Measurements from ENCODE around the gene RCVRN. TPM values are rescaled to one million over a fixed set of nuclear protein-coding genes. Genes with fewer than 3 reads are reported as not detected.

The RCVRN gene
- total RNA-seq, 1 donor from 2014 or later = not detected

GRCh38 chr17:9895923-9896322, 9.1 kb downstream of the RCVRN start:
- no peak overlapping the region for H3K27ac Mint-ChIP-seq (ENCODE audit: unreplicated experiment)
- TF ChIP-seq CTCF (IDR thresholded peaks at IDR 0.05; ENCODE audit: partially characterized antibody, unreplicated experiment) = no peak
- no peaks in the 10 kb centered on the region for H3K36me3 Mint-ChIP-seq (ENCODE audit: unreplicated experiment)

GRCh38 chr17:9894231-9894630, 10.8 kb downstream of the RCVRN start:
- no peak for DNase-seq
- TF ChIP-seq CTCF (IDR thresholded peaks at IDR 0.05; ENCODE audit: partially characterized antibody, unreplicated experiment) = no peak
- Mint-ChIP-seq H3K9me3 (ENCODE audit: unreplicated experiment) (peaks cover 12% of the 10 kb centered on the region), H3K4me3 (ENCODE audit: unreplicated experiment) (no peak overlapping the region), H3K4me1 (ENCODE audit: low read depth, unreplicated experiment) (no peaks in the 10 kb centered on the region), H3K36me3 (ENCODE audit: unreplicated experiment) (no peaks in the 10 kb centered on the region), H3K27me3 (ENCODE audit: unreplicated experiment) (peaks cover 3% of the 10 kb centered on the region), H3K27ac (ENCODE audit: unreplicated experiment) (no peak overlapping the region)

More at GRCh38 chr17:9895923-9896322, 9.1 kb downstream of the RCVRN start:
- Mint-ChIP-seq H3K4me3 (ENCODE audit: unreplicated experiment) (no peak overlapping the region), H3K4me1 (ENCODE audit: low read depth, unreplicated experiment) (no peaks in the 10 kb centered on the region), H3K27me3 (ENCODE audit: unreplicated experiment) (no peaks in the 10 kb centered on the region), H3K9me3 (ENCODE audit: unreplicated experiment) (peaks cover 7% of the 10 kb centered on the region)
- no peak for DNase-seq

GRCh38 chr17:9893411-9894012, 11.6 kb downstream of the RCVRN start:
- Mint-ChIP-seq H3K27ac (ENCODE audit: unreplicated experiment) (no peak overlapping the region), H3K36me3 (ENCODE audit: unreplicated experiment) (no peaks in the 10 kb centered on the region), H3K4me3 (ENCODE audit: unreplicated experiment) (no peak overlapping the region), H3K9me3 (ENCODE audit: unreplicated experiment) (peaks cover 12% of the 10 kb centered on the region), H3K4me1 (ENCODE audit: low read depth, unreplicated experiment) (no peaks in the 10 kb centered on the region), H3K27me3 (ENCODE audit: unreplicated experiment) (peaks cover 3% of the 10 kb centered on the region)
- DNase-seq = no peak
- TF ChIP-seq CTCF (IDR thresholded peaks at IDR 0.05; ENCODE audit: partially characterized antibody, unreplicated experiment) = no peak

- Mint-ChIP-seq H3K27me3 (ENCODE audit: unreplicated experiment) (peaks cover 3% of the 10 kb centered on the region), H3K4me3 (ENCODE audit: unreplicated experiment) (no peak overlapping the region), H3K36me3 (ENCODE audit: unreplicated experiment) (no peaks in the 10 kb centered on the region), H3K4me1 (ENCODE audit: low read depth, unreplicated experiment) (no peaks in the 10 kb centered on the region), H3K9me3 (ENCODE audit: unreplicated experiment) (peaks cover 14% of the 10 kb centered on the region), H3K27ac (ENCODE audit: unreplicated experiment) (no peak overlapping the region)
- peak; percentile 69 for TF ChIP-seq CTCF (IDR thresholded peaks at IDR 0.05; ENCODE audit: partially characterized antibody, unreplicated experiment)
- peak; percentile 53 for DNase-seq
Observed at GRCh38 chr17:9890124-9890523, 14.9 kb downstream of the RCVRN start.

GRCh38 chr17:9887508-9887907, 17.6 kb downstream of the RCVRN start:
- TF ChIP-seq CTCF (IDR thresholded peaks at IDR 0.05; ENCODE audit: partially characterized antibody, unreplicated experiment) = no peak
- H3K27me3 Mint-ChIP-seq (ENCODE audit: unreplicated experiment) = peaks cover 3% of the 10 kb centered on the region
- no peak overlapping the region for H3K4me3 Mint-ChIP-seq (ENCODE audit: unreplicated experiment)
- peaks cover 14% of the 10 kb centered on the region for H3K9me3 Mint-ChIP-seq (ENCODE audit: unreplicated experiment)
- H3K4me1 Mint-ChIP-seq (ENCODE audit: low read depth, unreplicated experiment) = no peaks in the 10 kb centered on the region
- no peak for DNase-seq
- peaks cover 4% of the 10 kb centered on the region for H3K36me3 Mint-ChIP-seq (ENCODE audit: unreplicated experiment)
- no peak overlapping the region for H3K27ac Mint-ChIP-seq (ENCODE audit: unreplicated experiment)
